HepG2 (cell line): ENCODE measurements around the gene SRBD1. TPM values are rescaled to one million over a fixed set of nuclear protein-coding genes. Genes with fewer than 3 reads are reported as not detected.

ENCODE experiments used
- ARID5B ChIP-seq: IDR thresholded peaks from 2 replicates; pipeline ENCODE4 v1.4.0; 2020; ENCODE audit warnings: mild to moderate bottlenecking, missing genetic modification reagents
- GPN1 ChIP-seq: sonication (generic); formaldehyde crosslinking; IDR thresholded peaks from 2 replicates; pipeline ENCODE4 v1.5.1; 2020; ENCODE audit warnings: missing genetic modification reagents, borderline replicate concordance
- MAZ ChIP-seq, 2 experiments: sonication (generic) in 1 of 2; formaldehyde crosslinking in 1 of 2; IDR thresholded peaks; 2 replicates each; pipeline versions ENCODE4 v1.5.0 to v1.6.1; 2012 to 2020; ENCODE audit warnings: low read depth in 2 of 2, mild to moderate bottlenecking in 2 of 2, borderline replicate concordance in 1 of 2, improper control_type of control experiment in 1 of 2, low read length in 1 of 2, missing genetic modification reagents in 1 of 2, moderate library complexity in 1 of 2
- REL ChIP-seq: sonication (generic); formaldehyde crosslinking; conservative IDR thresholded peaks from 2 replicates; pipeline ENCODE4 v1.8.0; 2022; ENCODE audit warnings: mild to moderate bottlenecking, missing genetic modification reagents, moderate library complexity
- REPIN1 ChIP-seq: sonication (generic); formaldehyde crosslinking; IDR thresholded peaks from 2 replicates; pipeline ENCODE4 v1.8.0; 2022; ENCODE audit warnings: missing genetic modification reagents, low read depth, mild to moderate bottlenecking, borderline replicate concordance
- TP53 ChIP-seq: sonication (generic); formaldehyde crosslinking; conservative IDR thresholded peaks from 2 replicates; pipeline ENCODE4 v1.4.0; 2020; ENCODE audit warnings: missing genetic modification reagents
- ZNF124 ChIP-seq: sonication (generic); formaldehyde crosslinking; IDR thresholded peaks from 2 replicates; pipeline ENCODE4 v1.4.0; 2020; ENCODE audit warnings: missing genetic modification reagents
- ZNF232 ChIP-seq: sonication (generic); formaldehyde crosslinking; IDR thresholded peaks from 2 replicates; pipeline ENCODE4 v1.4.0; 2020; ENCODE audit warnings: missing genetic modification reagents, borderline replicate concordance
- ZNF556 ChIP-seq: sonication (generic); formaldehyde crosslinking; IDR thresholded peaks from 2 replicates; pipeline ENCODE4 v1.4.0; 2020; ENCODE audit warnings: mild to moderate bottlenecking, missing genetic modification reagents, borderline replicate concordance
- ZNF615 ChIP-seq: sonication (generic); formaldehyde crosslinking; IDR thresholded peaks from 2 replicates; pipeline ENCODE4 v1.5.0; 2020; ENCODE audit warnings: mild to moderate bottlenecking, missing genetic modification reagents, borderline replicate concordance
- ZNF75D ChIP-seq: sonication (generic); formaldehyde crosslinking; IDR thresholded peaks from 2 replicates; pipeline ENCODE4 v1.8.1; 2023; ENCODE audit warnings: missing genetic modification reagents, mild to moderate bottlenecking, borderline replicate concordance
- ZNF841 ChIP-seq: sonication (generic); formaldehyde crosslinking; IDR thresholded peaks from 2 replicates; pipeline ENCODE4 v1.8.1; 2023; ENCODE audit warnings: missing genetic modification reagents, borderline replicate concordance
- polyA plus RNA-seq, 8 experiments: library from polyadenylated mRNA; depleted of rRNA in 3 of 8; stranded (reverse) in 7 of 8; unstranded in 1 of 8; fragments of >200 nt; fragmentation: Illumina TruSeq in 4 of 8; extraction: Trizol in 4 of 8; gene quantifications; 2 replicates each; pipeline versions ENCODE4 v1.2.1 to v1.2.3, GENCODE V29; 2011 to 2016; ENCODE audit warnings: low read depth in 4 of 8, missing spikeins in 1 of 8, mixed read lengths in 1 of 8; ENCODE audit not compliant: insufficient read depth in 1 of 8
- total RNA-seq, 5 experiments: library from RNA; depleted of rRNA; stranded (reverse); fragments of >200 nt; fragmentation: Illumina TruSeq; extraction: Trizol; gene quantifications; 2 replicates each; pipeline ENCODE4 v1.2.3, GENCODE V29; 2016; ENCODE audit warnings: low read depth in 1 of 5
- TF ChIP-seq, protein P1 (sequence below): sonication (generic); formaldehyde crosslinking; IDR thresholded peaks from 2 replicates; pipeline ENCODE4 v1.8.0; 2022; ENCODE audit warnings: missing genetic modification reagents, mild to moderate bottlenecking, inconsistent platforms, borderline replicate concordance
- TF ChIP-seq, protein P2 (sequence below): fragments of 450-650 bp; IDR thresholded peaks from 2 replicates; pipeline ENCODE4 v1.6.1; 2017; ENCODE audit warnings: mild to moderate bottlenecking
- TF ChIP-seq, protein P3 (sequence below): sonication (generic); formaldehyde crosslinking; IDR thresholded peaks from 2 replicates; pipeline ENCODE4 v1.4.0; 2020; ENCODE audit warnings: mild to moderate bottlenecking, missing genetic modification reagents

Gene SRBD1
- total and polyA plus RNA-seq, 2 of the 13 experiments (the other 11 are each of a cell fraction or from before 2014, with no cell fraction given): 3.2 to 23.9 TPM

DNA sequence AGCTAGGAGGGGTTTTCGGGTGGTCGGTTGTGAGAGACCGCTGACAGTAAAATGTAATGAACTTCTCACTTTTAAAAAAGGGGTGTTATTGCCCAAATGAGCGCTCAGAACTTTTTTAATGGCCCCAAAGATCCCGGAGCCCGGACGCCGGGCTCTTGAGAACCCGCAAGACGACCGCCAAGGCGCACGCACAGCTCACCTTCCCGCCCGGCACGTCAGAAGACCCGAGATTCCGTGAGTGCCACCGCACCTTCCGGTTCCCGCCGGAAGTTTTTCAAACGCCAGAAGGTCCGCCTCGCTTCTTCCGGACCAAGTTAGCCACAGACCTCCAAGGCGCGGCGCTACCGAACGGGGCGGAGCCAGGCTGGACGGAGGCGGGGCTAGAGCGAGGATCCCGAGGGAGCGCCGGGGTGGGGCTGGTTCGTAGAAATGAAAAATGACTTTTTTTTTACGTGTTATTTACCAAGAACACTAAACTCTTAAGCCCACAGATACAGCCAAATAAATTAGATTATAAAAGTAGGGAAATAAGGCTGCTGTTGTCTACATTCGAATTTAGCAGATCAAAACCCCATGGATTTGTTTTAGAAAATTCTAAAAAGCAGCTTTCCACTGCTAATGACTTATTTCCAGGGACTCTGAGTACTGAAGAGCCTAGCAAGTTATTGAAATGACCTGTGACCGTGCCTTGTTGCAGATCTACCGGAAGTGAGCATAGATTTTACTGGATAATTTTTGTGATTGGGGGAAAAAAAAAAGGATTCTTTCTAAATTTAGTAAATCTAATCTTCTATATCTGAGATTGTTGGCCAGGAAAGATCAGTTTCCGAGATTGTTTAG lies at the start of gene SRBD1 (continued):
- TF ChIP-seq ARID5B (CRISPR knock-in tag): peak; percentile 72
- no peak; the same call in 1 of the 2 replicates for TF ChIP-seq REPIN1 (CRISPR knock-in tag)
- TF ChIP-seq TP53: 0 out of 2 replicates have a peak, but pooled peaks have one; percentile 27
- TF ChIP-seq GPN1: no peak
- no peak for TF ChIP-seq ZNF556 (CRISPR knock-in tag)
- TF ChIP-seq, protein P1, sequence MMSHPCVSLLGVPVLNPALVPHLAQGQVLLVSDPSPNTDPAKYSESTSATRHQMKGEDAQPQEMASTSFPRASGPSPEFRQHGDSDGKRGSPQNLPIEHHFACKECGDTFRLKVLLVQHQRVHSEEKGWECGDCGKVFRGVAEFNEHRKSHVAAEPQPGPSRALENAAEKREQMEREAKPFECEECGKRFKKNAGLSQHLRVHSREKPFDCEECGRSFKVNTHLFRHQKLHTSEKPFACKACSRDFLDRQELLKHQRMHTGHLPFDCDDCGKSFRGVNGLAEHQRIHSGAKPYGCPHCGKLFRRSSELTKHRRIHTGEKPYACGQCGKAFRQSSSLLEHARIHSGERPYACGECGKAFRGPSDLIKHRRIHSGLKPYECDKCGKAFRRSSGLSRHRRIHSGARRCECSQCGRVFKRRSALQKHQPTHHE: no peak
- no peak for TF ChIP-seq ZNF615 (CRISPR knock-in tag)
- TF ChIP-seq REL (CRISPR knock-in tag): no peak
- TF ChIP-seq, protein P2, sequence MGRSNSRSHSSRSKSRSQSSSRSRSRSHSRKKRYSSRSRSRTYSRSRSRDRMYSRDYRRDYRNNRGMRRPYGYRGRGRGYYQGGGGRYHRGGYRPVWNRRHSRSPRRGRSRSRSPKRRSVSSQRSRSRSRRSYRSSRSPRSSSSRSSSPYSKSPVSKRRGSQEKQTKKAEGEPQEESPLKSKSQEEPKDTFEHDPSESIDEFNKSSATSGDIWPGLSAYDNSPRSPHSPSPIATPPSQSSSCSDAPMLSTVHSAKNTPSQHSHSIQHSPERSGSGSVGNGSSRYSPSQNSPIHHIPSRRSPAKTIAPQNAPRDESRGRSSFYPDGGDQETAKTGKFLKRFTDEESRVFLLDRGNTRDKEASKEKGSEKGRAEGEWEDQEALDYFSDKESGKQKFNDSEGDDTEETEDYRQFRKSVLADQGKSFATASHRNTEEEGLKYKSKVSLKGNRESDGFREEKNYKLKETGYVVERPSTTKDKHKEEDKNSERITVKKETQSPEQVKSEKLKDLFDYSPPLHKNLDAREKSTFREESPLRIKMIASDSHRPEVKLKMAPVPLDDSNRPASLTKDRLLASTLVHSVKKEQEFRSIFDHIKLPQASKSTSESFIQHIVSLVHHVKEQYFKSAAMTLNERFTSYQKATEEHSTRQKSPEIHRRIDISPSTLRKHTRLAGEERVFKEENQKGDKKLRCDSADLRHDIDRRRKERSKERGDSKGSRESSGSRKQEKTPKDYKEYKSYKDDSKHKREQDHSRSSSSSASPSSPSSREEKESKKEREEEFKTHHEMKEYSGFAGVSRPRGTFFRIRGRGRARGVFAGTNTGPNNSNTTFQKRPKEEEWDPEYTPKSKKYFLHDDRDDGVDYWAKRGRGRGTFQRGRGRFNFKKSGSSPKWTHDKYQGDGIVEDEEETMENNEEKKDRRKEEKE: no peak
- no peak for TF ChIP-seq ZNF124 (CRISPR knock-in tag)
- no peak; the same call in 1 of the 2 replicates for TF ChIP-seq MAZ (IDR thresholded peaks at IDR 0.05; ENCODE audit: borderline replicate concordance, low read depth, low read length)
- TF ChIP-seq MAZ (CRISPR knock-in tag; IDR thresholded peaks at IDR 0.05; ENCODE audit: low read depth): no peak
- TF ChIP-seq ZNF841: no peak
- TF ChIP-seq ZNF232 (CRISPR knock-in tag): no peak; the same call in 1 of the 2 replicates
- TF ChIP-seq ZNF75D (CRISPR knock-in tag): no peak
- TF ChIP-seq, protein P3, sequence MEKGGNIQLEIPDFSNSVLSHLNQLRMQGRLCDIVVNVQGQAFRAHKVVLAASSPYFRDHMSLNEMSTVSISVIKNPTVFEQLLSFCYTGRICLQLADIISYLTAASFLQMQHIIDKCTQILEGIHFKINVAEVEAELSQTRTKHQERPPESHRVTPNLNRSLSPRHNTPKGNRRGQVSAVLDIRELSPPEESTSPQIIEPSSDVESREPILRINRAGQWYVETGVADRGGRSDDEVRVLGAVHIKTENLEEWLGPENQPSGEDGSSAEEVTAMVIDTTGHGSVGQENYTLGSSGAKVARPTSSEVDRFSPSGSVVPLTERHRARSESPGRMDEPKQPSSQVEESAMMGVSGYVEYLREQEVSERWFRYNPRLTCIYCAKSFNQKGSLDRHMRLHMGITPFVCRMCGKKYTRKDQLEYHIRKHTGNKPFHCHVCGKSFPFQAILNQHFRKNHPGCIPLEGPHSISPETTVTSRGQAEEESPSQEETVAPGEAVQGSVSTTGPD: 0 out of 2 replicates have a peak, but pooled peaks have one; percentile 28
